Transverse colon (tissue), 4 donors: Measurements from ENCODE around the gene IL1B. TPM values are rescaled to one million over a fixed set of nuclear protein-coding genes. Genes with fewer than 3 reads are reported as not detected.
A peak's percentile ranks its signal among the peaks of the same experiment; 100 is the strongest.

ENCODE experiments used
- DNase-seq: peaks from one replicate; pipeline ENCODE4 v3.0.0-alpha.2; 2019
- H3K27ac ChIP-seq, 4 donors: fragments of 200-600 bp; sonication (generic); 2 replicates each; pipeline ENCODE4 v1.5.1; 2016 to 2018; ENCODE audit warnings: inconsistent platforms in 4 of 4
- H3K27me3 ChIP-seq: fragments of 200-600 bp; sonication (generic); 2 replicates; pipeline ENCODE4 v1.5.1; 2017; ENCODE audit warnings: inconsistent platforms
- H3K36me3 ChIP-seq, 4 donors: fragments of 200-600 bp; sonication (generic); 2 replicates each; pipeline ENCODE4 v1.5.1; 2017 to 2019; ENCODE audit warnings: inconsistent platforms in 4 of 4
- H3K4me1 ChIP-seq, 4 donors: fragments of 200-600 bp; sonication (generic); 2 replicates each; pipeline ENCODE4 v1.5.1; 2017 to 2020; ENCODE audit warnings: inconsistent platforms in 4 of 4
- H3K4me3 ChIP-seq, 4 donors: fragments of 200-600 bp; sonication (generic); 1 replicate in 1 of 4; 2 replicates in 3 of 4; pipeline versions ENCODE4 v1.5.1 to v1.6.1; 2017 to 2019; ENCODE audit warnings: inconsistent platforms in 4 of 4
- H3K9me3 ChIP-seq, 2 donors: fragments of 200-600 bp; sonication (generic); 2 replicates each; pipeline ENCODE4 v1.5.1; 2017 to 2019; ENCODE audit warnings: inconsistent platforms in 2 of 2
- EP300 ChIP-seq: sonication (generic); formaldehyde crosslinking; IDR thresholded peaks from one replicate; pipeline ENCODE4 v1.6.1; 2017; ENCODE audit warnings: antibody characterized with exemption, low read depth
- POLR2A ChIP-seq: fragments of 450-650 bp; IDR thresholded peaks from one replicate; pipeline ENCODE4 v1.6.1; 2016; ENCODE audit warnings: antibody characterized with exemption, mild to moderate bottlenecking, moderate library complexity
- POLR2AphosphoS5 ChIP-seq, 3 donors: sonication (generic); formaldehyde crosslinking; IDR thresholded peaks; one replicate each; pipeline ENCODE4 v1.6.1; 2016; ENCODE audit warnings: antibody characterized with exemption in 3 of 3
- WGBS, 2 donors: methylation state at CpG; one replicate each; pipeline ENCODE4 v1.1.5; 2018; ENCODE audit warnings: low coverage in 1 of 2; 5-methylcytosine and 5-hydroxymethylcytosine counted together
- in situ Hi-C, 4 donors: fragments of 200-750 bp; cut with MboI; loops; one replicate each; pipeline versions ENCODE4 v1.15.0 to v1.15.1; 2017; ENCODE audit warnings: low sequenced_read_pairs in 3 of 4, low pct_ligation_motif_present in 1 of 4, low pct_unique_long_range_greater_than_20kb in 1 of 4
- intact Hi-C: fragments of 100-400 bp; cut with DNase I; formaldehyde crosslinking; loops from one replicate; pipeline ENCODE4 v1.15.1; 2023; ENCODE audit warnings: low total_unique reads
- total RNA-seq, 4 donors: library from RNA; depleted of rRNA; stranded (reverse); fragments of >200 nt; gene quantifications; one replicate each; pipeline ENCODE4 v1.1.0, GENCODE V29; 2016
- TF ChIP-seq, protein P1 (sequence below), 5 experiments: fragments of 200-600 bp in 3 of 5; fragments of 450-650 bp in 2 of 5; sonication (generic) in 3 of 5; IDR thresholded peaks; 1 replicate in 2 of 5; 2 replicates in 3 of 5; pipeline ENCODE4 v1.5.1; 2016 to 2017; ENCODE audit warnings: antibody characterized with exemption in 5 of 5, inconsistent platforms in 3 of 5, mild to moderate bottlenecking in 2 of 5, moderate library complexity in 1 of 5

The IL1B gene
- total RNA-seq, 4 donors from 2014 or later = 1.9 to 7.1 (median 4.6) TPM; not detected in 1

DNA sequence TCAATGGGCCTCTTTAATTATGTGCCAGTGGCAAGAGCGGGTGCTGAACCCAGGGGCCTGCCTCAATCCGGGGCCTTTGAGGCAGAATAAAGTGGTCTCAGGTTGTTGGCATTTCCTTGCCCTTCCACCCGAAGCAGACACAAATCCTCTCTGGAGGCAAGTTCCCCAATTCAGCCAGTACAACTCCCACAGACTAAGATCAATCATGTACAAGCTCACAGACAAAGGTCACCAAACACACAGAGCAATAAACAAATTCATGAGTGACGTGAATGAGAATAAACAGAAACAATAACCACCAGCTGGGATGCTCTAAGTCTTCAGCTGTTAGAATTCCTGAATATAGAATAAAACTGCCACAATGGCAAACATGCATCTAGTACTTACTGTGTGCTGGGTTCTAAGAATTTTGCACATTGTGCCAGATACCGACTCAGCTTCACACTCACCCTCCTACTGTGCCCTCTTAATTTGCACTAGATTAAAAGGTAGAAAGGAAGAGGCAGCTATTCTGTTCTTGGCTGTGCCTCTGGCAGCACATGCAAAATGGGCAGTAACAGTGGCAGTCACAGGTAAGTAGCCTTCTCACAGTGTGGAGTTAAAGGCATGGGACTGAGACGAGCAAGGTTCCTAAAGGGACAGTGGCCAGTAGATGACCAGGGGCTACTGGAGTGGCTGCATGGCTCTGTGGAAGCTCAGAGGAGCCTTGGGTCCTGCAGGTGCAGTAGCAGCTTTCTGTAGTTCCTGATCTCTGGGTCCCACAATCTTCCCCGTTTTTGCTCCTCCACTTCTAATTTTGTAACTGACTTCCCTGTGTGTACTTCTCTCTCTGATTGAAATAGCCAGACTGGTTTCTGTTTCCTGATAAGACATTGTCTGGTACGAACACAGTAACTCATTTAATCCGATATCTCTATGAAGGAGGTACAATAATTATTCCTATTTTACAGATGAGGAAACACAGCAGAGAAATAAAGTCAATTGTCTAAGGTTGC is 34.6 kb upstream of the IL1B start:
- in situ Hi-C loops = no loop called here
- Histone ChIP-seq H3K27ac (peak overlapping the region in 3 of 4 donors; percentile 14 to 48 (median 45)), H3K36me3 (no peaks in the 10 kb centered on the region), H3K9me3 (no peaks in the 10 kb centered on the region), H3K27me3 (no peaks in the 10 kb centered on the region), H3K4me1 (peaks cover 7 to 36% (median 27%) of the 10 kb centered on the region in 4 donors), H3K4me3 (no peak overlapping the region)
- intact Hi-C loops = no loop called here
- TF ChIP-seq, protein P1, sequence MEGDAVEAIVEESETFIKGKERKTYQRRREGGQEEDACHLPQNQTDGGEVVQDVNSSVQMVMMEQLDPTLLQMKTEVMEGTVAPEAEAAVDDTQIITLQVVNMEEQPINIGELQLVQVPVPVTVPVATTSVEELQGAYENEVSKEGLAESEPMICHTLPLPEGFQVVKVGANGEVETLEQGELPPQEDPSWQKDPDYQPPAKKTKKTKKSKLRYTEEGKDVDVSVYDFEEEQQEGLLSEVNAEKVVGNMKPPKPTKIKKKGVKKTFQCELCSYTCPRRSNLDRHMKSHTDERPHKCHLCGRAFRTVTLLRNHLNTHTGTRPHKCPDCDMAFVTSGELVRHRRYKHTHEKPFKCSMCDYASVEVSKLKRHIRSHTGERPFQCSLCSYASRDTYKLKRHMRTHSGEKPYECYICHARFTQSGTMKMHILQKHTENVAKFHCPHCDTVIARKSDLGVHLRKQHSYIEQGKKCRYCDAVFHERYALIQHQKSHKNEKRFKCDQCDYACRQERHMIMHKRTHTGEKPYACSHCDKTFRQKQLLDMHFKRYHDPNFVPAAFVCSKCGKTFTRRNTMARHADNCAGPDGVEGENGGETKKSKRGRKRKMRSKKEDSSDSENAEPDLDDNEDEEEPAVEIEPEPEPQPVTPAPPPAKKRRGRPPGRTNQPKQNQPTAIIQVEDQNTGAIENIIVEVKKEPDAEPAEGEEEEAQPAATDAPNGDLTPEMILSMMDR (IDR thresholded peaks at IDR 0.05) = no peak
- TF ChIP-seq POLR2AphosphoS5 (IDR thresholded peaks at IDR 0.05) (peak in 1 of 3 donors; percentile 23), EP300 (no peak), POLR2A (no peak)
- WGBS, 2 donors = 25 to 36% methylated on average over 5 to 9 of the region's 9 CpGs
- DNase-seq = no peak

- Histone ChIP-seq H3K4me3 (no peak overlapping the region), H3K27me3 (no peaks in the 10 kb centered on the region), H3K36me3 (no peaks in the 10 kb centered on the region), H3K27ac (peak overlapping the region; percentile 17 to 71 (median 46)), H3K9me3 (no peaks in the 10 kb centered on the region), H3K4me1 (peaks cover 7 to 38% (median 27%) of the 10 kb centered on the region in 4 donors)
- intact Hi-C loops (no loop called here), in situ Hi-C loops (no loop called here)
- 29 to 35% methylated on average over 4 to 7 of the region's 7 CpGs for WGBS, 2 donors
- TF ChIP-seq, protein P1 (IDR thresholded peaks at IDR 0.05) = no peak
- TF ChIP-seq POLR2AphosphoS5 (IDR thresholded peaks at IDR 0.05) = peak; percentile 11 to 55 (median 20)
- peak; percentile 96 for DNase-seq
Observed at GRCh38 chr2:112869258-112869842, 32.8 kb upstream of the IL1B start.

DNA sequence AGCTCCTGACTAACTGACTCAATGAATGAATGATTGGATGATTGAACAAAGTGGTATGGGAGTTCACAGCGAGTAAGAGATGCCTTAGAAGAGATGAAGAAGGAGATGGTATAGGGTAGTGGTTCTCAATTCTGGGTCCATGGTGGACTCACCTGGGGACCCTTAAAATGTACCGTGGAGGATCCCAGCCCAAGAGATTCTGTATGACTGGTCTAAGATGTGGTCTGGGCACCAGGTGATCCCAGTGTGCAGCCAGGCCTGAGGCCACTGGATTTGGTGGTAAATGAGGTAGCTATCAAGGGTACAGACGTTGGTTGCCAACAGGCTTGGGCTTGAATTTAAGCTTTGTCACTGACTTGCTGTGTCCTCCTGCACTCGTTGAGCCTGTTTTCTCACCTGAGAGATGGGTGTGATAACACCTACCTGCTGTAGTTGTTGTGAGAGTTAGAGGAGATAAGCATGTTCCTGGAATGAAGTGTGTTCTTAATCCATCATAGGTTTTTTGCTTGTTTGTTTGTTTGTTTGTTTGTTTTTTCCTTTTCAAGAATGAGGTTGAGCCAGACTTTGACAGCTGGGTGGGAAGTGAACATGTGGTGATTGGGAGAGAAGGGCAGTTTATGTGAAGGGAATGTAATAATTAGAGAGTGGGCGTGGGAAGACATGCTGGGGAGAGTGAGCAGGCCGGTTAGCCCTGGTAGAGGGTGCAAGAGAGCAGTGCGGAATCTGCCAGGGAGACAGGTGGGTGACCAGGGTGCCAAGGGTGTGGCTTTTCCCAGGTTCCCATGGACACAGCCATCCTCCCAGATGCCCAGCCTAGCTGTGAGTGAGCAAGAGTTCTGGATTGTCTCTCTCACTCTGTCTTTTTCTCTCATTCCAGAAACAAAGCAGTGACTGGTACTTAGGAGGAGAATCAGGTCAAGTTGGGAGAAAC is 31.4 kb upstream of the IL1B start:
- Histone ChIP-seq H3K36me3 (no peaks in the 10 kb centered on the region), H3K27ac (peak overlapping the region in 3 of 4 donors; percentile 17 to 71 (median 65)), H3K4me3 (no peak overlapping the region), H3K4me1 (peaks cover 7 to 38% (median 27%) of the 10 kb centered on the region in 4 donors), H3K27me3 (no peaks in the 10 kb centered on the region), H3K9me3 (no peaks in the 10 kb centered on the region)
- 54 to 65% methylated on average over 5 to 7 of the region's 7 CpGs for WGBS, 2 donors
- intact Hi-C loops (no loop called here), in situ Hi-C loops (no loop called here)
- TF ChIP-seq, protein P1 (IDR thresholded peaks at IDR 0.05) = no peak
- TF ChIP-seq POLR2A = no peak
- DNase-seq = peak; percentile 34
